GM21447 (cell line): ENCODE measurements around the gene MRFAP1L1.

Experiments used
- ATAC-seq: cut with Tn5 transposase; IDR thresholded peaks from one replicate; pipeline ENCODE4 v1.9.1; 2021; ENCODE audit not compliant: unreplicated experiment

Gene MRFAP1L1

GRCh38 chr4:6663596-6664393 lies 45.9 kb downstream of the MRFAP1L1 start:
- ATAC-seq: no peak

DNA sequence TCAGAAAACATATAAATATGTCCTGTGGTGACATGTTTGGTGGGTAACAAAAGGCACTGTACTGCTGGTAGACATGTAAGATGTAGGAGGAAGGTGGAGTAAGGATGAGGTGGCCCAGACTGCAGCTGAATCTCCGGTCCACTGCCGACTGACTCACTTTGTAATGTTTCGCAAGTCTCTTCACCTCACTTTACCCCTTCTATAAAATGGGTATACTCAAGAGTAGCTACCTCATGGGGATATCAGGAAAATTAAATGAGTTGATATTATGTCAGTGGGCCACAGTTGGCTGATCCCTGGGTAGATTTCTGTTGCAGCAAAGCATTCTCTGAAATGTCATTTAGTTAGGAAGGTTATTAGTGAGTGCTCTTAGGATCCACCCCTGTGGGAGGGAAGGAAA lies 47.1 kb downstream of the MRFAP1L1 start:
- no peak for ATAC-seq

- ATAC-seq: no peak
Measured at GRCh38 chr4:6660430-6660829, 49.2 kb downstream of the MRFAP1L1 start.

DNA sequence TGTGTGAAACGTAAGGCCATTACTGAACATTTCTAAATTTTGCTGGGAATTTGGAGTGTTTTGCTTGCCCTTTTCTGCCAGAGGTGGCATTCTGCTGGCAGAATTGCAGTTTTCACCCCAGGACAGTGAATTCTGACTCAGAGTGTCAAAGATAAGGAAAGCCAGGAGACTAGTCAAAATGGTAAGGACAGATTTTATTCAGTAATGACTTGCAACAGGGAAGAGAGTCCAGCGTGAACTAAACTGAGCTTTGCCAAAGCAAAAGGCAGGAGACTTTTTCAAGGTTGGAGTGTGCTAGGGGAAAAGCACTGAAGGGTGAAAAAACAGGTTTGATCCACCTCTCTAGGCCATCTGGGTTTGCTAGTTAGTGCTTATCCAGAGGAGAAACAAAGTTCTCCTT lies 49.8 kb downstream of the MRFAP1L1 start:
- ATAC-seq: no peak

GRCh38 chr4:6658597-6659075 lies 51.0 kb downstream of the MRFAP1L1 start:
- no peak for ATAC-seq

- ATAC-seq: no peak
Measured at GRCh38 chr4:6658209-6658595, 51.5 kb downstream of the MRFAP1L1 start.
